AG09309 (cell line): Measurements from ENCODE around the gene EID3.

Experiments used
- DNase-seq: peaks from one replicate; pipeline ENCODE4 v3.0.0-alpha.2; 2010; ENCODE audit warnings: low read depth
- H3K4me3 ChIP-seq: 2 replicates; pipeline ENCODE4 v1.5.1; 2011; ENCODE audit warnings: mild to moderate bottlenecking, low read depth, low read length, moderate library complexity; ENCODE audit not compliant: control insufficient read depth
- TF ChIP-seq, protein P1 (sequence below): IDR thresholded peaks from 2 replicates; pipeline ENCODE4 v1.5.1; 2011; ENCODE audit warnings: mild to moderate bottlenecking, low read depth, low read length, inconsistent platforms; ENCODE audit not compliant: insufficient read depth, control insufficient read depth; ENCODE audit errors: missing control alignments

Gene EID3

DNA sequence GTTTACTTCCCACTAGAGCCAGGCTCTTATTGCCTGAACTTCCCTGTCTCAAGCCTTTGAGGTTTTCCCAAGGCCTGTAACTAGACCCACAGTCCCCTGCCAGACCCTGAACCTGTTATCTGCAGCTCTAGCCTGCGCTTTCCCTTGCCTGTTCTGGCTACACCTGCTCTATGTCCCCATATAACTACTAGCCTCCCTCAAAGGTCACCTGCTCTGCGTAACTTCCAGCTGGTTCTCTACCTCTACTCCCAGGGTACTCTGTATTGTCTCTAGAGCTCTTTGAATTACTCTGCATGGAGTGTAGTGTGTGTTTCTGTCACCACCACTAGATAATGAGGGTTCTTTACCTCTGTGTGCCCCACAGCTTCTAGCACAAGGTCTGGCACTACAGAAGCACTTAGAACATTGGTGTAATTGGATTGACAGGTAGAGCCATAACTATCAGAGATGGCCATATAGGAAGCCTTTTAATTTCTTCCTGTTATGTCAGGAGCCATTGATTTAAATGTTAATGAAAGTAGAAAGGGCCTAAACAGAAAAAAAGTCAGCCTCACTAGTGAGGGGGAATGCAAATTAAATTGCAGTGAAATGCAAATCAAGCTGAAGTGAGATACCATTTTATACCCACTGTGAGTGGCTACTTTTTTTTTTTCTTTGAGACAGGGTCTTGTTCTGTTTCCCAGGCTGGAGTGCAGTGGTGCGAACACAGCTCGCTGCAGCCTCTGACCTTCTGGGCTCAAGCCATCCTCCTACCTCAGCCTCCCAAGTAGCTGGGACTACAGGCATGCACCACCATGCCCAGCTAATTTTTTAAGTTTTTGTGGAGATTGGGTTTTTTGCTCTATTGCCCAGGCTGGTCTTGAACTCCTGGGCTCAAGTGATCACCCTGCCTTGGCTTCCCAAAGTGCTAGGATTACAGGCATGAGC is 47.8 kb downstream of the EID3 start:
- no peak for DNase-seq
- no peak overlapping the region for H3K4me3 ChIP-seq
- TF ChIP-seq, protein P1, sequence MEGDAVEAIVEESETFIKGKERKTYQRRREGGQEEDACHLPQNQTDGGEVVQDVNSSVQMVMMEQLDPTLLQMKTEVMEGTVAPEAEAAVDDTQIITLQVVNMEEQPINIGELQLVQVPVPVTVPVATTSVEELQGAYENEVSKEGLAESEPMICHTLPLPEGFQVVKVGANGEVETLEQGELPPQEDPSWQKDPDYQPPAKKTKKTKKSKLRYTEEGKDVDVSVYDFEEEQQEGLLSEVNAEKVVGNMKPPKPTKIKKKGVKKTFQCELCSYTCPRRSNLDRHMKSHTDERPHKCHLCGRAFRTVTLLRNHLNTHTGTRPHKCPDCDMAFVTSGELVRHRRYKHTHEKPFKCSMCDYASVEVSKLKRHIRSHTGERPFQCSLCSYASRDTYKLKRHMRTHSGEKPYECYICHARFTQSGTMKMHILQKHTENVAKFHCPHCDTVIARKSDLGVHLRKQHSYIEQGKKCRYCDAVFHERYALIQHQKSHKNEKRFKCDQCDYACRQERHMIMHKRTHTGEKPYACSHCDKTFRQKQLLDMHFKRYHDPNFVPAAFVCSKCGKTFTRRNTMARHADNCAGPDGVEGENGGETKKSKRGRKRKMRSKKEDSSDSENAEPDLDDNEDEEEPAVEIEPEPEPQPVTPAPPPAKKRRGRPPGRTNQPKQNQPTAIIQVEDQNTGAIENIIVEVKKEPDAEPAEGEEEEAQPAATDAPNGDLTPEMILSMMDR, result no peak

DNA sequence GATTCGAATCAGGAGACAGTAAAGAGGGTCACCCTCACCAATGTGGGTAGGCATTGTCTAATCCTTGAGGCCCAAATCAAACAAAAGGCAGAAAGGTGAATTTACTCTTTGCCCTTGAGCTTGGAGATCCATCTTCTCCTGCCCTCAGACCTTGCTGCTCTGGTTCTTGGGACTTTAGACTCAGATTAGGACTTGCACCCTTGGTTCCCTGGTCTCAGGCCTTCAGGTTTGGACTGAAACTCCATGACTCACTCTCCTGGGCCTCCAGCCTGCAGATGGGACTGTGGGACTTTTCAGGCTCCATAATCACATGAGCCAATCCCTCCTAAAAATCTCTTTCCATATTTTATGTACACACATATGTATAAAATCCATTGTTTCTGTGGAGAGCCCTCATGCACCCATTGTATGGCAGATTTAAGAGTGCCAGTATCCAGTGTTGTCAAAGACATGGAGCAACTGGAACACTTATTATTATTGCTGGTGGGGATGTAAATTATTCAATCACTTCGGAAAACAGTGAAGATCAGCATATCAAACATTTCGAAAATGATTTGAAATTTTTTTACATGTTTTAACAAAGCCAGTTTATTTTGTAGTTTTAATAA is 48.7 kb downstream of the EID3 start:
- TF ChIP-seq, protein P1, result no peak
- no peak overlapping the region for H3K4me3 ChIP-seq
- DNase-seq, result no peak

DNA sequence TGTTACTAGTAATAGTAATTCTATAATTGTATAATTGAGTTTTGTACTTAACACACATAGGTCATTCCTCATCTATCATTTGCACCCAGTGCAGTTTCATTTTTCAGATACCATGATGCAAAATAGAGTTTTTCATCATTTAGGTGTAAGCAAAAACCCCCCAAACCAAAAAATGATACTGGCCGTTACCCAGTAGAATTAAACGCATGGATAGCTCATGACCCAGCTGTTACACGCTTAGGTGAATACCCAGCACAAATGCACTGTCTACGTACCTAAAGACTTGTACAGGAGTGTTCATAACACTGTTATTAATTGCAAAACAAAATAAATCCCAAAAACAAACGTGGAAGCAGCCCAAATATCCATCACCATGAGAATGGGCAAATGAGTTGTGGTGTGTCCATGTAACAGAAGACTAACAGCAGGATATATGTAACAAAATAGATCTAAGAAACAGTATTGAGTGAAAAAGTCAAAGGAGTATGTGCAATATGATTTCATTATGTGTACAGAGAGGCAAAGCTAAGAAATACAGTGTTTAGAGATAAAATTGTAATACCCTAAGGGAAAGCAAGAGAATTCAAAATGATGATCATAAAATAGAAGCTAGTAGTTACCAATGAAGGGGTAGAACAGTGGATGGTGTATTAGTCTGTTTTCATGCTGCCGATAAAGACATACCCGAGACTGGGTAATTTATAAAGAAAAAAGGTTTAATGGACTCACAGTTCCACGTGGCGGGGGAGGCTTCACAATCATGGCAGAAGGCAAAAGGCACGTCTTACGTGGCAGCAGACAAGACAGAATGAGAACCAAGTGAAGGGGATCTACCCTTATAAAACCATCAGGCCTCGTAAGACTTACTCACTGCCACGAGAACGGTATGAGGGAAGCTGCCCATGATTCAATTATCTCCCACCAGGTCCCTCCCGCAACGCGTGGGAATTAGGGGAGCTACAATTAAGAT is 49.8 kb downstream of the EID3 start:
- no peak for DNase-seq
- TF ChIP-seq, protein P1, result no peak
- H3K4me3 ChIP-seq, result no peak overlapping the region

DNA sequence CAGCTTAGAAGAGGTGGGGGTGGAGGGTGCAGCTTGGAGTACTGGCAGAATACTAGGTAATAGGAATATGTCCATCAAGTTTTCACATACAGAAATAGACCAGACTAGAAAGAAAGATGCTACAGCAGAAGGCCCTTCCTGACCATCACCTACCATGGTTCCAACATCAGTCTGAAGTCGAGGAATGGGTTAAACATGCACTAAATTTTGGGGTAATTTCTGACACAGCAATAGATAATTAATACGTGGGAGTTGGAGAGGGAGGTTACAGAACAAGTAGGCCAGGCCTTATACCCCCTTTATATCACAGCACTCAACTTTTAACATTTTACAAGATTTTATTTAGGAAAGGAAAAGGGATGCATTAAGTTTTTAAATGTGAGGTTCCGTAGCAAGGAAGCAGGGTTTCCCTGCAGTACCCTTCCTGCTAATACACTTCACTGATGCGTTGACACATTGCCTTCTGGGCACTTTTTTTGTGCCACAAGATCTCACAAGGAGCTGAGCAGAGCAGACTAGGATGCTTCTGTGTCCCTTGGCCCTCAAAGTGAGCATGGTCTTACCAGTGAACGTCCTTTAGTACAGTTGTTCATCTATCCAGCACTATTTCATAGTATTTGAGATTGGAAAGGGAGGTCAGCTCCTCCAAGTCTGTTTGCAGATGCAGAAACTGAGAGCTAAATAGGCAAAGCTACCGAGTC is 50.8 kb downstream of the EID3 start:
- H3K4me3 ChIP-seq, result no peak overlapping the region
- TF ChIP-seq, protein P1, result no peak
- no peak for DNase-seq
